Sigmoid colon (tissue), 4 donors: ENCODE data around the gene GOLGA8T.
"Not testable (repeated sequence)": the region's sequence is repeated elsewhere in the genome, so short reads cannot be mapped to it uniquely, and the experiment has no call there.

Source experiments
- CTCF ChIP-seq, 4 experiments: fragments of 450-650 bp in 3 of 4; fragments of 200-600 bp in 1 of 4; IDR thresholded peaks; one replicate each; pipeline ENCODE4 v1.5.1; 2016 to 2019; ENCODE audit warnings: antibody characterized with exemption in 4 of 4, mild to moderate bottlenecking in 3 of 4, moderate library complexity in 2 of 4
- EP300 ChIP-seq, 4 donors: sonication (generic); formaldehyde crosslinking; IDR thresholded peaks; one replicate each; pipeline ENCODE4 v1.6.1; 2017; ENCODE audit warnings: antibody characterized with exemption in 4 of 4
- POLR2A ChIP-seq, 2 donors: fragments of 450-650 bp; IDR thresholded peaks; one replicate each; pipeline ENCODE4 v1.6.1; 2016; ENCODE audit warnings: antibody characterized with exemption in 2 of 2, mild to moderate bottlenecking in 2 of 2, moderate library complexity in 2 of 2
- POLR2AphosphoS5 ChIP-seq, 4 donors: sonication (generic); formaldehyde crosslinking; IDR thresholded peaks; one replicate each; pipeline ENCODE4 v1.6.1; 2017; ENCODE audit warnings: antibody characterized with exemption in 4 of 4

GRCh38 chr15:30103941-30104507 is 30.8 kb upstream of the GOLGA8T start:
- TF ChIP-seq CTCF, EP300, POLR2A, POLR2AphosphoS5 (IDR thresholded peaks at IDR 0.05): not testable (repeated sequence)
